Liver (tissue), 9 donors: Measurements from ENCODE around the gene S100Z. TPM values are rescaled to one million over a fixed set of nuclear protein-coding genes. Genes with fewer than 3 reads are reported as not detected.

Experiments
- DNase-seq: peaks from one replicate; pipeline ENCODE4 v3.0.0-alpha.2; 2017; ENCODE audit warnings: low spot score
- H3K27ac ChIP-seq, 2 donors: one replicate each; pipeline ENCODE4 v1.7.0; 2013; ENCODE audit warnings: inconsistent platforms in 2 of 2, low read length in 2 of 2, control low read depth in 1 of 2, low read depth in 1 of 2, mild to moderate bottlenecking in 1 of 2
- H3K27me3 ChIP-seq, 4 donors: one replicate each; pipeline versions ENCODE4 v1.6.1 to v1.7.0; 2013; ENCODE audit warnings: low read length in 3 of 4, inconsistent platforms in 1 of 4, mild to moderate bottlenecking in 1 of 4, moderate library complexity in 1 of 4; ENCODE audit not compliant: control insufficient read depth in 4 of 4, insufficient read depth in 4 of 4
- H3K36me3 ChIP-seq, 4 donors: one replicate each; pipeline versions ENCODE4 v1.6.1 to v1.7.0; 2013; ENCODE audit warnings: low read length in 3 of 4, mild to moderate bottlenecking in 3 of 4, low read depth in 1 of 4, moderate library complexity in 1 of 4; ENCODE audit not compliant: control insufficient read depth in 4 of 4, insufficient read depth in 3 of 4
- H3K4me1 ChIP-seq, 4 donors: one replicate each; pipeline versions ENCODE4 v1.6.1 to v1.7.0; 2013; ENCODE audit warnings: low read length in 3 of 4, mild to moderate bottlenecking in 3 of 4, moderate library complexity in 1 of 4; ENCODE audit not compliant: control insufficient read depth in 4 of 4, insufficient read depth in 4 of 4
- H3K4me3 ChIP-seq, 3 donors: one replicate each; pipeline versions ENCODE4 v1.6.1 to v1.7.0; 2013; ENCODE audit warnings: low read length in 3 of 3, control low read depth in 1 of 3, low read depth in 1 of 3, mild to moderate bottlenecking in 1 of 3
- H3K9ac ChIP-seq, 2 donors: one replicate each; pipeline ENCODE4 v1.7.0; 2013; ENCODE audit warnings: low read length in 2 of 2, mild to moderate bottlenecking in 2 of 2, moderate library complexity in 2 of 2, control low read depth in 1 of 2, low read depth in 1 of 2
- H3K9me3 ChIP-seq, 4 donors: one replicate each; pipeline versions ENCODE4 v1.6.1 to v1.7.0; 2013; ENCODE audit warnings: low read length in 3 of 4; ENCODE audit not compliant: control insufficient read depth in 4 of 4
- ATF3 ChIP-seq: IDR thresholded peaks from 2 replicates; pipeline ENCODE4 v1.6.1; 2016; ENCODE audit warnings: antibody characterized with exemption
- CTCF ChIP-seq: fragments of 150-350 bp; IDR thresholded peaks from 2 replicates; pipeline ENCODE4 v1.5.1; 2017; ENCODE audit warnings: improper control_type of control experiment, low read depth, low read length; ENCODE audit not compliant: missing input control
- EGR1 ChIP-seq, 2 donors: IDR thresholded peaks; 2 replicates each; pipeline ENCODE4 v1.6.1; 2016 to 2018; ENCODE audit warnings: antibody characterized with exemption in 2 of 2, low read depth in 2 of 2
- FOXA1 ChIP-seq: IDR thresholded peaks from 2 replicates; pipeline ENCODE4 v1.6.1; 2016; ENCODE audit warnings: antibody characterized with exemption
- FOXA2 ChIP-seq: IDR thresholded peaks from 2 replicates; pipeline ENCODE4 v1.6.1; 2016; ENCODE audit warnings: antibody characterized with exemption
- GABPA ChIP-seq, 2 donors: IDR thresholded peaks in 1 of 2; conservative IDR thresholded peaks in 1 of 2; 2 replicates each; pipeline ENCODE4 v1.6.1; 2016; ENCODE audit warnings: antibody characterized with exemption in 2 of 2, mild to moderate bottlenecking in 1 of 2, moderate library complexity in 1 of 2
- HNF4A ChIP-seq, 2 donors: conservative IDR thresholded peaks; 2 replicates each; pipeline ENCODE4 v1.6.1; 2016; ENCODE audit warnings: antibody characterized with exemption in 2 of 2, mild to moderate bottlenecking in 2 of 2
- HNF4G ChIP-seq: IDR thresholded peaks from 2 replicates; pipeline ENCODE4 v1.6.1; 2016; ENCODE audit warnings: antibody characterized with exemption
- JUND ChIP-seq, 2 donors: IDR thresholded peaks; 2 replicates each; pipeline ENCODE4 v1.6.1; 2016; ENCODE audit warnings: antibody characterized with exemption in 2 of 2
- MAX ChIP-seq: IDR thresholded peaks from 2 replicates; pipeline ENCODE4 v1.6.1; 2016; ENCODE audit warnings: antibody characterized with exemption
- NR2F2 ChIP-seq: IDR thresholded peaks from 2 replicates; pipeline ENCODE4 v1.6.1; 2016; ENCODE audit warnings: antibody characterized with exemption
- RAD21 ChIP-seq, 2 donors: IDR thresholded peaks; 2 replicates each; pipeline ENCODE4 v1.6.1; 2016; ENCODE audit warnings: antibody characterized with exemption in 2 of 2, mild to moderate bottlenecking in 2 of 2
- REST ChIP-seq: IDR thresholded peaks from 2 replicates; pipeline ENCODE4 v1.6.1; 2016; ENCODE audit warnings: antibody characterized with exemption, mild to moderate bottlenecking
- RXRA ChIP-seq, 2 donors: IDR thresholded peaks; 2 replicates each; pipeline ENCODE4 v1.6.1; 2017 to 2018; ENCODE audit warnings: antibody characterized with exemption in 2 of 2, mild to moderate bottlenecking in 1 of 2
- SP1 ChIP-seq: IDR thresholded peaks from 2 replicates; pipeline ENCODE4 v1.6.1; 2018; ENCODE audit warnings: antibody characterized with exemption, mild to moderate bottlenecking
- TAF1 ChIP-seq: conservative IDR thresholded peaks from 2 replicates; pipeline ENCODE4 v1.6.1; 2016; ENCODE audit warnings: antibody characterized with exemption, mild to moderate bottlenecking
- YY1 ChIP-seq: IDR thresholded peaks from 2 replicates; pipeline ENCODE4 v1.6.1; 2016; ENCODE audit warnings: antibody characterized with exemption, mild to moderate bottlenecking
- ZBTB33 ChIP-seq: IDR thresholded peaks from 2 replicates; pipeline ENCODE4 v1.6.1; 2016; ENCODE audit warnings: antibody characterized with exemption
- WGBS: extraction: QIAGEN DNeasy Blood & Tissue Kit; methylation state at CpG from one replicate; pipeline ENCODE4 v1.1.7; 2013; 5-methylcytosine and 5-hydroxymethylcytosine counted together
- polyA plus RNA-seq, 2 donors: library from polyadenylated mRNA; stranded (reverse) in 1 of 2; unstranded in 1 of 2; fragments of 200-250 nt in 1 of 2; fragments of >200 nt in 1 of 2; fragmentation: Nextera tagmentation in 1 of 2; extraction: Ambion mirVana in 1 of 2; gene quantifications; one replicate each; pipeline versions ENCODE4 v1.2.1 to v1.2.3, GENCODE V29; 2013 to 2015
- total RNA-seq, 2 donors: library from RNA; depleted of rRNA; stranded (reverse); fragments of >200 nt; gene quantifications; one replicate each; pipeline ENCODE4 v1.2.3, GENCODE V29; 2014
- donor health status: healthy.
- donor health status: healthy.
- donor health status: healthy.
- donor health status: healthy.
- donor health status: healthy.

S100Z gene
- total and polyA plus RNA-seq, 4 donors = 0.05 to 0.33 (median 0.33) TPM; not detected in 1

- Histone ChIP-seq H3K9me3 (no peaks in the 10 kb centered on the region), H3K36me3 (no peaks in the 10 kb centered on the region), H3K27me3 (no peaks in the 10 kb centered on the region), H3K4me3 (no peak overlapping the region), H3K9ac (no peak overlapping the region), H3K4me1 (peaks cover 0 to 2% (median 0%) of the 10 kb centered on the region in 4 donors), H3K27ac (no peak overlapping the region)
- DNase-seq = peak; percentile 76
- 70% methylated on average over 8 of the region's 8 CpGs for WGBS
- TF ChIP-seq RAD21 (IDR thresholded peaks at IDR 0.05) = peak; percentile 97
- peak; percentile 99 for TF ChIP-seq CTCF
- TF ChIP-seq NR2F2 = no peak
- peak in 1 of 2 donors; percentile 8 for TF ChIP-seq RXRA (IDR thresholded peaks at IDR 0.05)
- peak in 1 of 2 donors; percentile 26 for TF ChIP-seq JUND (IDR thresholded peaks at IDR 0.05)
These were observed 18.2 kb downstream of the S100Z start for GRCh38 chr5:76867827-76868693.

GRCh38 chr5:76870046-76870445 is 20.2 kb downstream of the S100Z start:
- Histone ChIP-seq H3K4me1 (peaks cover 0 to 2% (median 0%) of the 10 kb centered on the region in 4 donors), H3K36me3 (no peaks in the 10 kb centered on the region), H3K9ac (no peak overlapping the region), H3K27ac (no peak overlapping the region), H3K4me3 (no peak overlapping the region), H3K27me3 (no peaks in the 10 kb centered on the region), H3K9me3 (no peaks in the 10 kb centered on the region)
- TF ChIP-seq NR2F2 (no peak), MAX (no peak), RXRA (IDR thresholded peaks at IDR 0.05) (no peak), CTCF (no peak), FOXA2 (no peak), EGR1 (IDR thresholded peaks at IDR 0.05; ENCODE audit: low read depth in 2 of 2) (no peak), REST (no peak), ZBTB33 (no peak), FOXA1 (no peak), HNF4A (conservative IDR thresholded peaks at IDR 0.05) (no peak), RAD21 (IDR thresholded peaks at IDR 0.05) (no peak), JUND (IDR thresholded peaks at IDR 0.05) (no peak), YY1 (no peak), SP1 (no peak), ATF3 (no peak), TAF1 (no peak), GABPA (IDR thresholded peaks at IDR 0.05 in 1 of 2, conservative IDR thresholded peaks at IDR 0.05 in 1 of 2) (no peak), HNF4G (no peak)
- DNase-seq = no peak
- 87% methylated on average over 6 of the region's 6 CpGs for WGBS
